AG09309 (cell line): ENCODE measurements around the gene TFAP2A.

Experiments
- DNase-seq: peaks from one replicate; pipeline ENCODE4 v3.0.0-alpha.2; 2010; ENCODE audit warnings: low read depth
- H3K4me3 ChIP-seq: 2 replicates; pipeline ENCODE4 v1.5.1; 2011; ENCODE audit warnings: mild to moderate bottlenecking, low read depth, low read length, moderate library complexity; ENCODE audit not compliant: control insufficient read depth
- CTCF ChIP-seq: IDR thresholded peaks from 2 replicates; pipeline ENCODE4 v1.5.1; 2011; ENCODE audit warnings: mild to moderate bottlenecking, low read depth, low read length, inconsistent platforms; ENCODE audit not compliant: insufficient read depth, control insufficient read depth; ENCODE audit errors: missing control alignments

TFAP2A gene

GRCh38 chr6:10441004-10441654, 26.3 kb upstream of the TFAP2A start:
- peak; percentile 10 for TF ChIP-seq CTCF
- DNase-seq, result peak; percentile 96
- no peak overlapping the region for H3K4me3 ChIP-seq

GRCh38 chr6:10437891-10438290, 23.0 kb upstream of the TFAP2A start:
- DNase-seq, result no peak
- no peak overlapping the region for H3K4me3 ChIP-seq
- TF ChIP-seq CTCF, result no peak

GRCh38 chr6:10434235-10434634, 19.4 kb upstream of the TFAP2A start:
- no peak for TF ChIP-seq CTCF
- H3K4me3 ChIP-seq, result no peak overlapping the region
- DNase-seq, result no peak

GRCh38 chr6:10433322-10433721, 18.4 kb upstream of the TFAP2A start:
- DNase-seq, result no peak
- TF ChIP-seq CTCF, result no peak
- no peak overlapping the region for H3K4me3 ChIP-seq

GRCh38 chr6:10431423-10432164, 16.7 kb upstream of the TFAP2A start:
- TF ChIP-seq CTCF, result no peak
- no peak overlapping the region for H3K4me3 ChIP-seq
- DNase-seq, result no peak

- peak overlapping the region; percentile 42 for H3K4me3 ChIP-seq
- DNase-seq, result no peak
- TF ChIP-seq CTCF, result peak; percentile 57
These were observed 15.0 kb upstream of the TFAP2A start for GRCh38 chr6:10429638-10430427.
